HG03045 (cell line): ENCODE measurements around the gene TRIM4.

Source experiments
- ATAC-seq: cut with Tn5 transposase; IDR thresholded peaks from one replicate; pipeline ENCODE4 v1.9.1; 2021; ENCODE audit warnings: mild to moderate bottlenecking, moderate library complexity; ENCODE audit not compliant: unreplicated experiment

The TRIM4 gene

GRCh38 chr7:99844328-99844727 lies 75.0 kb downstream of the TRIM4 start:
- ATAC-seq = no peak

- ATAC-seq = no peak
These were observed 75.5 kb downstream of the TRIM4 start for GRCh38 chr7:99843808-99844207.

GRCh38 chr7:99842926-99843325 lies 76.4 kb downstream of the TRIM4 start:
- no peak for ATAC-seq
